T-helper 1 cell treated with Interleukin-12 subunit alpha and Interleukin-12 subunit beta and Interleukin-4 antibody, amounts not matched to agents 30 μg/mL and 1 μg/mL, for 36 hours (primary cell): Measurements from ENCODE around the gene LLGL1.
A peak's percentile ranks its signal among the peaks of the same experiment; 100 is the strongest.
"Not testable (repeated sequence)": the region's sequence is repeated elsewhere in the genome, so short reads cannot be mapped to it uniquely, and the experiment has no call there.

ENCODE experiments used
- H3K27ac Mint-ChIP-seq: one replicate; pipeline ENCODE4 v1.8.0; 2021; ENCODE audit warnings: mild to moderate bottlenecking, mixed read lengths
- H3K27me3 Mint-ChIP-seq: one replicate; pipeline ENCODE4 v1.8.0; 2021; ENCODE audit warnings: low read depth, mixed read lengths
- H3K36me3 Mint-ChIP-seq: one replicate; pipeline ENCODE4 v1.8.0; 2021; ENCODE audit warnings: low read depth, mixed read lengths
- H3K4me1 Mint-ChIP-seq: one replicate; pipeline ENCODE4 v1.8.0; 2021; ENCODE audit warnings: low read depth, mixed read lengths
- H3K4me3 Mint-ChIP-seq: one replicate; pipeline ENCODE4 v1.8.0; 2021; ENCODE audit warnings: mild to moderate bottlenecking, moderate library complexity, mixed read lengths
- H3K9me3 Mint-ChIP-seq: one replicate; pipeline ENCODE4 v1.8.0; 2021; ENCODE audit warnings: mixed read lengths

LLGL1 gene

DNA sequence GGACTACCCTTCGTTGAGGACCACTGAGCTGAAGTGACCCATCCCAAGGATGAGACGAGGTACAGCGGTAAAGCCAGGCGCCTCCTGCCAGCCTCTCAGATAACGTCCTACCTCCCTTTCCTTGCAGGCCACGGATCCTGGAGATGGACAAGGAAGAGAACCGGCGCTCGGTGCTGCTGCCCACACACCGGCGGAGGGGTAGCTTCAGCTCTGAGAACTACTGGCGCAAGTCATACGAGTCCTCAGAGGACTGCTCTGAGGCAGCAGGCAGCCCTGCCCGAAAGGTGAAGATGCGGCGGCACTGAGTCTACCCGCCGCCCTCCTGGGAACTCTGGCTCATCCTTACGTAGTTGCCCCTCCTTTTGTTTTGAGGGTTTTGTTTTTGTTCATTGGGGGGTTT is 17.3 kb upstream of the LLGL1 start:
- Mint-ChIP-seq H3K4me3 (no peak overlapping the region), H3K9me3 (no peaks in the 10 kb centered on the region), H3K27me3 (no peaks in the 10 kb centered on the region), H3K4me1 (no peaks in the 10 kb centered on the region), H3K27ac (peak overlapping the region; percentile 14), H3K36me3 (peaks cover 24% of the 10 kb centered on the region)

GRCh38 chr17:18213666-18214270 is 11.7 kb upstream of the LLGL1 start:
- Mint-ChIP-seq H3K9me3 (no peaks in the 10 kb centered on the region), H3K27me3 (no peaks in the 10 kb centered on the region), H3K27ac (no peak overlapping the region), H3K4me3 (no peak overlapping the region), H3K4me1 (no peaks in the 10 kb centered on the region), H3K36me3 (peaks cover 15% of the 10 kb centered on the region)

DNA sequence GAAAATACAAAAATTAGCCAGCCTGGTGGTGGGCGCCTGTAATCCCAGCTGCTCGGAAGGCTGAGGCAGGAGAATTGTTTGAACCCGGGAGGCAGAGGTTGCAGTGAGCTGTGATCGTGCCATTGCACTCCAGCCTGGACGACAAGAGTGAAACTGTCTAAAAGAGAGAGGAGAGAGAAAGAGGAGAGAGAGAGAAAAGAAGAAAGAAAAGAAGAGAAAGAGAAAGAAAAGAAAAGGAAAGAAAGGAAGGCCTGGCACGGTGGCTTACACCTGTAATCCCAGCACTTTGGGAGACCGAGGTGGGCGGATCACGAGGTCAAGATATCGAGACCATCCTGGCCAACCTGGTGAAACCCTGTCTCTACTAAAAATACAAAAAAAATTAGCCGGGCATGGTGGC is 8.5 kb upstream of the LLGL1 start:
- not testable (repeated sequence) for H3K9me3 Mint-ChIP-seq, H3K4me1 Mint-ChIP-seq, H3K27ac Mint-ChIP-seq, H3K36me3 Mint-ChIP-seq, H3K27me3 Mint-ChIP-seq, H3K4me3 Mint-ChIP-seq

GRCh38 chr17:18217412-18218015 is 7.9 kb upstream of the LLGL1 start:
- H3K4me1 Mint-ChIP-seq, result no peaks in the 10 kb centered on the region
- no peak overlapping the region for H3K4me3 Mint-ChIP-seq
- no peaks in the 10 kb centered on the region for H3K27me3 Mint-ChIP-seq
- H3K27ac Mint-ChIP-seq, result no peak overlapping the region
- no peaks in the 10 kb centered on the region for H3K36me3 Mint-ChIP-seq
- no peaks in the 10 kb centered on the region for H3K9me3 Mint-ChIP-seq

- no peaks in the 10 kb centered on the region for H3K36me3 Mint-ChIP-seq
- no peak overlapping the region for H3K27ac Mint-ChIP-seq
- no peaks in the 10 kb centered on the region for H3K27me3 Mint-ChIP-seq
- H3K4me3 Mint-ChIP-seq, result no peak overlapping the region
- no peaks in the 10 kb centered on the region for H3K9me3 Mint-ChIP-seq
- no peaks in the 10 kb centered on the region for H3K4me1 Mint-ChIP-seq
These were observed 6.5 kb upstream of the LLGL1 start for GRCh38 chr17:18218756-18219415.

DNA sequence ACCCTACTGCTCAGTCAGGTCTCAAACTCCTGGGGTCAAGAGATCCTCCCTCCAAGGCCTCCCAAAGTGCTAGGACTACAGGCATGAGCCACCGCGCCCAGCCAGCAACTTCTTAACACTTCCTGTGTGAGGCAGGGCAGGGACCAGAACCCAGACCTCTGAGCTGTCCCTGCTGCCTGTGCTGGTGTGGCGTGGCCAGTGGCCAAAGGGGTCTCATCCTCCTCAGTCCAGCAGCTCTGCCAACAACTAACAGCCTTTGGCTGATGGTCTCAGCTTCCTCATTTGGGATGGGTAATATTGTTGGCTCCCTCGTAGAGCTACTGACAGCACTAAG is 1.4 kb upstream of the LLGL1 start:
- no peaks in the 10 kb centered on the region for H3K27me3 Mint-ChIP-seq
- no peak overlapping the region for H3K27ac Mint-ChIP-seq
- H3K9me3 Mint-ChIP-seq, result no peaks in the 10 kb centered on the region
- peaks cover 20% of the 10 kb centered on the region for H3K4me1 Mint-ChIP-seq
- H3K4me3 Mint-ChIP-seq, result no peak overlapping the region
- no peaks in the 10 kb centered on the region for H3K36me3 Mint-ChIP-seq

DNA sequence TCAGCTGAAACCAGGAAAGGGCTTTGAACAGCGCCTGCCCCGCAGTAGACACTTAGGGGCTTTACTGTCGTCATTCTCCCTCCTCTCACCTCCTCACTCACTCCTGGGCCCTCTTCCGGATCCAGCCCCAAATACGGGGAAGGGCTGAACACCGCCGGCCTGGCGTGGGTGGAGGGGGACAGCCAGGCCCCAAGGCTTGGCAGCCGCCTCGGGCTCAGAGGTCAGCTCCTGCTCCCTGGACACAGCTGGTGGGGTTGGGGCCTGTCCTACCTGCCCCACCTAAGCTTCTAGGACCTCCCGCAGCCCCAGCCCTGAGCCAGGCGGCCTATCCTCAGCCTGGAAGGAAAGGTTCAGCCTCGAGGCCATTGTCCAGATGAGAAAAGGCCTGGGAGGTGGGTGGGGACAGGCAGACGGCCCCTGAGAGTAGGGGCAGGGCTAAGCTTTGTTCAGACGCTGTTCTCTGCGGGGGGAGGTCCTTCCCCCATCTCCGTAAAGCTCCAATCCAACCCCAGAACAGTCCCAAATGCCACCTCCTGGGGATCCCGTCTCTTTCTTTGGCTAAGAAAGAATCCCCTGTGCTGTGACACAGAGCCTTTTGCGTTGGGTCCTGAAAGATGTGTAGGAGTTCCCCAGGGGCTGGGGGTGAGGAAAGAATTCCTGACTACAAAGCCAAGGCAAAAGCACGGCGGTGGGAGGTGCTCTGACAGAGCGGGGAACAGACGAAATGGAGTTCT is 881 bp upstream of the LLGL1 start:
- Mint-ChIP-seq H3K36me3 (no peaks in the 10 kb centered on the region), H3K4me3 (peak overlapping the region; percentile 69), H3K27ac (no peak overlapping the region), H3K9me3 (no peaks in the 10 kb centered on the region), H3K4me1 (peaks cover 20% of the 10 kb centered on the region), H3K27me3 (no peaks in the 10 kb centered on the region)

GRCh38 chr17:18225642-18226283 is 328 bp downstream of the LLGL1 start:
- H3K4me1 Mint-ChIP-seq, result peaks cover 20% of the 10 kb centered on the region
- H3K36me3 Mint-ChIP-seq, result no peaks in the 10 kb centered on the region
- no peaks in the 10 kb centered on the region for H3K9me3 Mint-ChIP-seq
- no peaks in the 10 kb centered on the region for H3K27me3 Mint-ChIP-seq
- H3K27ac Mint-ChIP-seq, result peak overlapping the region; percentile 93
- H3K4me3 Mint-ChIP-seq, result peak overlapping the region; percentile 98

DNA sequence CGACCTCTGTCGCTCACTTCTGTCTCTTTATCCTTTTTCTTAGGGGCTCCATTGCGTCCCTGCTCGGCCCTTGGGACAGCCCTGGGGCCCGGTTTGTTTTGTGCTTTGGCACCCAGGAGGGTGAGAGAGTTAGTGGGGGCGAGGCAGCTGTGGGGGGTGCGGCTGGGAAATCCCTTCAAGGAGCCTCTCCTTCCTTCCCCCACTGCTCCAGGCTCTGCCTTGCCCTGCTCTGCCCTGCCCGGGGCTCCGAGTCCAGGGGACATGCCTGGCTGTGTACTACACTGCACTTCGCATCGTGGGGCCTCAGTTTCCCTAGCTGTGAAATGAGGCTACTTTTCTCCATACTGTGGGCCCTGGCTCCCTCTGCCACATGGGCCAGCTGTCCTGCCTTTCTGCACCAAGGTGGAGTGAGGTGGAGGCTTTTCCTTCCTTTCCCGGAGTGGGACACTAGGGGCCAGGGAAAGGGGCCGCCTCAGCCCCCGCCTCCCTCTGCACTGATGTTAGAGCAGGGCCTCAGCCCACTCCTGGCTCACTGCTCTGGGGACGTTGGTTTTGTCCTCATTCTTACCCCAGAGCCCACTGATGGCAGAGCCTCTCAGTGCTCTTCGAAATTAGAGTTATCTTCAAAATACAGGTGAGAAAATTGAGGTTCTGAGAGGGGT is 980 bp downstream of the LLGL1 start:
- Mint-ChIP-seq H3K27ac (peak overlapping the region; percentile 93), H3K4me3 (peak overlapping the region; percentile 98), H3K4me1 (peaks cover 20% of the 10 kb centered on the region), H3K27me3 (no peaks in the 10 kb centered on the region), H3K36me3 (no peaks in the 10 kb centered on the region), H3K9me3 (no peaks in the 10 kb centered on the region)

- H3K27me3 Mint-ChIP-seq, result no peaks in the 10 kb centered on the region
- peaks cover 20% of the 10 kb centered on the region for H3K4me1 Mint-ChIP-seq
- H3K27ac Mint-ChIP-seq, result peak overlapping the region; percentile 2
- no peak overlapping the region for H3K4me3 Mint-ChIP-seq
- H3K9me3 Mint-ChIP-seq, result no peaks in the 10 kb centered on the region
- no peaks in the 10 kb centered on the region for H3K36me3 Mint-ChIP-seq
These were observed 2.2 kb downstream of the LLGL1 start for GRCh38 chr17:18227635-18228034.

- Mint-ChIP-seq H3K27me3 (no peaks in the 10 kb centered on the region), H3K27ac (no peak overlapping the region), H3K4me1 (peaks cover 20% of the 10 kb centered on the region), H3K4me3 (no peak overlapping the region), H3K9me3 (no peaks in the 10 kb centered on the region), H3K36me3 (no peaks in the 10 kb centered on the region)
These were observed 2.8 kb downstream of the LLGL1 start for GRCh38 chr17:18228176-18228682.

- Mint-ChIP-seq H3K27me3 (no peaks in the 10 kb centered on the region), H3K36me3 (no peaks in the 10 kb centered on the region), H3K27ac (no peak overlapping the region), H3K4me1 (peaks cover 20% of the 10 kb centered on the region), H3K9me3 (no peaks in the 10 kb centered on the region), H3K4me3 (no peak overlapping the region)
These were observed 3.8 kb downstream of the LLGL1 start for GRCh38 chr17:18229254-18229653.

DNA sequence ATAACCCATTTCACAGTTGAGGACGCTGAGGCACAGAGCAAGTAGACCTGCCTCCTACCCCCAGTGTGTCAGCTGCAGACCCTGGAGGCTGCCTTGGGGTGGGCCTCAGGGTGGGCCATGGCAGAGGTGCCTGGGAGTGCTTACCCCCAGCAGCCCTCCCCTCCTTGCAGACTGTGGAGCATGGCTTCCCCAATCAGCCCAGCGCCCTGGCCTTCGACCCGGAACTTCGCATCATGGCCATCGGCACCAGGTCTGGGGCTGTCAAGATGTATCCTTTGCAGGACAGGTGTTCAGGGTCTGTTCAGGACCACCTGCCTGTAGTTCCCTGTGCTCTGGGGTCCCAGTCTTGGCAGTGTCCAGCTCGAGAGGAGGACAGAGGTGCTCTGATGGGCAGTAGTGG is 4.3 kb downstream of the LLGL1 start:
- Mint-ChIP-seq H3K36me3 (no peaks in the 10 kb centered on the region), H3K27me3 (no peaks in the 10 kb centered on the region), H3K9me3 (no peaks in the 10 kb centered on the region), H3K27ac (no peak overlapping the region), H3K4me1 (peaks cover 19% of the 10 kb centered on the region), H3K4me3 (no peak overlapping the region)
